GM23338 (cell line): Measurements from ENCODE around the gene RRP7A. TPM values are rescaled to one million over a fixed set of nuclear protein-coding genes. Genes with fewer than 3 reads are reported as not detected.
"Not testable (repeated sequence)": the region's sequence is repeated elsewhere in the genome, so short reads cannot be mapped to it uniquely, and the experiment has no call there.

ENCODE experiments used
- ATAC-seq: fragments of 200-7000 bp; cut with Tn5 transposase; 3 replicates; pipeline ENCODE4 v1.9.1; 2020
- DNase-seq: peaks from one replicate; pipeline ENCODE4 v3.0.0-alpha.2; 2015; ENCODE audit warnings: low spot score
- H2AFZ ChIP-seq: fragments of 200-600 bp; sonication (generic); 2 replicates; pipeline ENCODE4 v1.8.0; 2016; ENCODE audit warnings: antibody characterized with exemption, mild to moderate bottlenecking, moderate library complexity
- H3F3A ChIP-seq: fragments of 200-600 bp; sonication (generic); replicated peaks from 2 replicates; pipeline ENCODE4 v1.8.0; 2017; ENCODE audit warnings: antibody characterized with exemption, mixed run types, low read depth
- H3K27ac ChIP-seq: fragments of 200-600 bp; sonication (generic); 2 replicates; pipeline ENCODE4 v1.6.1; 2016; ENCODE audit warnings: low read depth
- H3K27me3 ChIP-seq: fragments of 200-600 bp; sonication (generic); 2 replicates; pipeline ENCODE4 v1.8.0; 2016; ENCODE audit warnings: mild to moderate bottlenecking, mixed run types, moderate library complexity; ENCODE audit not compliant: insufficient read depth
- H3K36me3 ChIP-seq: fragments of 200-600 bp; sonication (generic); 2 replicates; pipeline ENCODE4 v1.8.0; 2016; ENCODE audit warnings: mild to moderate bottlenecking; ENCODE audit not compliant: insufficient read depth
- H3K4me1 ChIP-seq: fragments of 200-600 bp; sonication (generic); 2 replicates; pipeline ENCODE4 v1.8.0; 2016; ENCODE audit warnings: mild to moderate bottlenecking, moderate library complexity; ENCODE audit not compliant: insufficient read depth
- H3K4me2 ChIP-seq: fragments of 200-600 bp; sonication (generic); 2 replicates; pipeline ENCODE4 v1.7.1; 2017; ENCODE audit warnings: mixed run types
- H3K4me3 ChIP-seq: fragments of 200-600 bp; sonication (generic); 2 replicates; pipeline ENCODE4 v1.6.1; 2016; ENCODE audit warnings: mixed run types
- H3K79me2 ChIP-seq: fragments of 200-600 bp; sonication (generic); replicated peaks from 2 replicates; pipeline ENCODE4 v1.8.0; 2017; ENCODE audit warnings: mild to moderate bottlenecking; ENCODE audit not compliant: insufficient read depth
- H3K9me2 ChIP-seq: fragments of 200-600 bp; sonication (generic); 2 replicates; pipeline ENCODE4 v1.8.0; 2017; ENCODE audit not compliant: insufficient read depth
- H4K20me1 ChIP-seq: fragments of 200-600 bp; sonication (generic); replicated peaks from 2 replicates; pipeline ENCODE4 v1.8.0; 2017; ENCODE audit warnings: mild to moderate bottlenecking; ENCODE audit not compliant: insufficient read depth
- H3K27ac Mint-ChIP-seq: 2 replicates; pipeline ENCODE4 v1.8.0; 2020; ENCODE audit warnings: inconsistent platforms, mild to moderate bottlenecking, moderate library complexity, mixed read lengths
- H3K27me3 Mint-ChIP-seq: 3 replicates; pipeline ENCODE4 v1.8.0; 2022; ENCODE audit warnings: low read depth, mild to moderate bottlenecking, moderate library complexity, mixed read lengths, inconsistent platforms; ENCODE audit not compliant: insufficient read depth, poor library complexity
- H3K36me3 Mint-ChIP-seq: 3 replicates; pipeline ENCODE4 v1.8.0; 2021; ENCODE audit warnings: low read depth, mild to moderate bottlenecking, inconsistent platforms, moderate library complexity, mixed read lengths
- H3K4me1 Mint-ChIP-seq: 3 replicates; pipeline ENCODE4 v1.8.0; 2020; ENCODE audit warnings: mild to moderate bottlenecking, inconsistent platforms, mixed read lengths
- H3K4me3 Mint-ChIP-seq: 3 replicates; pipeline ENCODE4 v1.8.0; 2021; ENCODE audit warnings: moderate library complexity, mild to moderate bottlenecking, inconsistent platforms, mixed read lengths
- H3K9me3 Mint-ChIP-seq: 3 replicates; pipeline ENCODE4 v1.8.0; 2020; ENCODE audit warnings: moderate library complexity, mild to moderate bottlenecking, inconsistent platforms, mixed read lengths
- CREB1 ChIP-seq: fragments of 250-450 bp; sonication (Bioruptor Pico); IDR thresholded peaks from 2 replicates; pipeline ENCODE4 v1.5.0; 2020; ENCODE audit warnings: low read depth, mild to moderate bottlenecking, moderate library complexity
- ETS1 ChIP-seq: IDR thresholded peaks from 2 replicates; pipeline ENCODE4 v1.6.1; 2016; ENCODE audit warnings: antibody characterized with exemption
- EZH2 ChIP-seq: fragments of 200-600 bp; sonication (generic); IDR thresholded peaks from one replicate; pipeline ENCODE4 v1.8.0; 2017; ENCODE audit warnings: antibody characterized with exemption, mild to moderate bottlenecking, low read depth; ENCODE audit not compliant: unreplicated experiment
- EZH2phosphoT487 ChIP-seq: fragments of 200-600 bp; sonication (generic); IDR thresholded peaks from one replicate; pipeline ENCODE4 v1.8.1; 2018; ENCODE audit warnings: antibody characterized with exemption; ENCODE audit not compliant: unreplicated experiment
- NANOG ChIP-seq: IDR thresholded peaks from 2 replicates; pipeline ENCODE4 v1.6.1; 2016; ENCODE audit warnings: antibody characterized with exemption, borderline replicate concordance
- POLR2AphosphoS5 ChIP-seq: IDR thresholded peaks from 2 replicates; pipeline ENCODE4 v1.6.1; 2016; ENCODE audit warnings: antibody characterized with exemption, low read depth
- ZNF331 ChIP-seq: fragments of 250-450 bp; sonication (Bioruptor Pico); IDR thresholded peaks from 2 replicates; pipeline ENCODE4 v1.5.0; 2020; ENCODE audit warnings: low read depth, mild to moderate bottlenecking, moderate library complexity
- ZNF462 ChIP-seq: fragments of 250-450 bp; sonication (Bioruptor Pico); IDR thresholded peaks from 2 replicates; pipeline ENCODE4 v1.5.0; 2020; ENCODE audit warnings: mild to moderate bottlenecking, moderate library complexity
- polyA plus RNA-seq: library from polyadenylated mRNA; unstranded; fragments of >200 nt; fragmentation: Nextera tagmentation; extraction: Ambion mirVana; gene quantifications from 2 replicates; pipeline ENCODE4 v1.2.1, GENCODE V29; 2016
- total RNA-seq: library from RNA; depleted of rRNA; stranded (reverse); fragments of >200 nt; shearing (Covaris generic); gene quantifications from 2 replicates; pipeline ENCODE4 v1.2.3, GENCODE V29; 2014

The RRP7A gene
- total and polyA plus RNA-seq, 2 experiments from 2014 or later: 48.1 to 59.2 TPM

DNA sequence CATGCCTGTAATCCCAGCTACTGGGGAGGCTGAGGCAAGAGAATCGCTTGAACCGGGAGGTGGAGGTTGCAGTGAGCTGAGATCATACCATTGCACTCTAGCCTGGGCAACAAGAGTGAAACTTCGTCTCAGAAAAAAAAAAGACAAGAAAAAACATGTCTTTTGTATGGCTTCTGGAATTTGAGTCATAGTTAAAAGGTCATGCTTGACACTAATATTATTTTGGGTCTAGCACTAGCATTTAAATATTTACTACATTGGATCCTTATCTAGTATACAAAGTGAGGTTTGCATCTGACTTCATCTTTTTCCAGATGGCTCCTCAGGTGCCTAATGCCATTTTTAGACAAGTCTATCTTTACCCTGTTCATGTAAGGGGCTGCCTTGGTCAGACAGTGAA is 44.3 kb upstream of the RRP7A start:
- H4K20me1 ChIP-seq, H3K27me3 ChIP-seq, H3K27ac Mint-ChIP-seq, DNase-seq, H3F3A ChIP-seq, H3K36me3 ChIP-seq, H3K4me2 ChIP-seq, ATAC-seq, H2AFZ ChIP-seq, H3K79me2 ChIP-seq, H3K27ac ChIP-seq, H3K4me3 Mint-ChIP-seq, H3K9me3 Mint-ChIP-seq, H3K9me2 ChIP-seq, H3K4me1 ChIP-seq, H3K4me3 ChIP-seq, H3K36me3 Mint-ChIP-seq: not testable (repeated sequence)
- Mint-ChIP-seq H3K27me3 (peaks cover 30% of the 10 kb centered on the region), H3K4me1 (peaks cover 12% of the 10 kb centered on the region)

DNA sequence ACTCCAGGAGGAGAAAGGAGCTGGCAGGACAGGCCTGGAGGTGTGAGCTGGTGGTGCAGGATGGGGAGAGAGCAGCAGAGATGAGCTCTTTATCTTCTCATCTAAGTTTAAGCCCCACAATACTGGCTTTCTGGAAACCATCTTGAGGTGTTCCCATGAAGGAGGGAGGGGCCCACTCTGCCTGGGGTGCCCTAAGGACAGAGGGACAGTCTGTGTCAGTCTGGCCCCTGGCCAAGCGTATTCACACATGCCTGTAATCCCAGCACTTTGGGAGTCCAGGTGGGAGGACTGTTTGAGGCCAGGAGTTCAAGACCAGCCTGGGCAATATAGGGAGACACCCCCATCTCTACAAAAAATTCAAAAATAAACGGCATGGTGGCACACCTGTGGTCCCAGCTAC is 43.1 kb upstream of the RRP7A start:
- no peaks in the 10 kb centered on the region for H3K9me2 ChIP-seq
- H3K27ac Mint-ChIP-seq: no peak overlapping the region
- H3K9me3 Mint-ChIP-seq: no peaks in the 10 kb centered on the region; the same call in 2 of the 3 replicates
- no peaks in the 10 kb centered on the region; the same call in 1 of the 2 replicates for H3K27me3 ChIP-seq
- no peaks in the 10 kb centered on the region for H3K79me2 ChIP-seq
- peaks cover 30% of the 10 kb centered on the region for H3K27me3 Mint-ChIP-seq
- H3K27ac ChIP-seq: no peak overlapping the region
- no peak for TF ChIP-seq ETS1
- no peak for TF ChIP-seq ZNF331
- no peak overlapping the region for H2AFZ ChIP-seq
- H3K4me3 ChIP-seq: no peak overlapping the region
- no peak overlapping the region for H3K4me2 ChIP-seq
- peaks cover 4% of the 10 kb centered on the region; the same call in 1 of the 2 replicates for H3K4me1 ChIP-seq
- no peak for DNase-seq
- no peaks in the 10 kb centered on the region for H3K36me3 ChIP-seq
- no peak for ATAC-seq
- H3F3A ChIP-seq: peaks cover 5% of the 10 kb centered on the region; the same call in 1 of the 2 replicates
- peaks cover 12% of the 10 kb centered on the region for H3K4me1 Mint-ChIP-seq
- no peaks in the 10 kb centered on the region; the same call in 2 of the 3 replicates for H3K36me3 Mint-ChIP-seq
- H3K4me3 Mint-ChIP-seq: no peak overlapping the region
- no peaks in the 10 kb centered on the region; the same call in 1 of the 2 replicates for H4K20me1 ChIP-seq

- Histone ChIP-seq H3K27me3 (no peaks in the 10 kb centered on the region; the same call in 1 of the 2 replicates), H3K4me1 (peaks cover 4% of the 10 kb centered on the region; the same call in 1 of the 2 replicates), H3K9me2 (no peaks in the 10 kb centered on the region), H3K4me2 (no peak overlapping the region), H3F3A (peaks cover 5% of the 10 kb centered on the region; the same call in 1 of the 2 replicates), H3K27ac (no peak overlapping the region), H4K20me1 (no peaks in the 10 kb centered on the region; the same call in 1 of the 2 replicates), H3K4me3 (no peak overlapping the region), H2AFZ (no peak overlapping the region), H3K79me2 (no peaks in the 10 kb centered on the region), H3K36me3 (no peaks in the 10 kb centered on the region)
- no peaks in the 10 kb centered on the region; the same call in 2 of the 3 replicates for H3K36me3 Mint-ChIP-seq
- H3K4me3 Mint-ChIP-seq: no peak overlapping the region
- peaks cover 12% of the 10 kb centered on the region for H3K4me1 Mint-ChIP-seq
- H3K27me3 Mint-ChIP-seq: peaks cover 30% of the 10 kb centered on the region
- no peak overlapping the region for H3K27ac Mint-ChIP-seq
- DNase-seq (peak; percentile 32), ATAC-seq (no peak)
- no peaks in the 10 kb centered on the region; the same call in 2 of the 3 replicates for H3K9me3 Mint-ChIP-seq
- TF ChIP-seq ZNF462 (CRISPR knock-in tag) (no peak), CREB1 (CRISPR knock-in tag) (no peak), POLR2AphosphoS5 (no peak), ZNF331 (no peak), EZH2 (no peak), NANOG (no peak), ETS1 (no peak), EZH2phosphoT487 (no peak)
These were observed 42.7 kb upstream of the RRP7A start for GRCh38 chr22:42562279-42562678.
